Ishikawa (cell line): ENCODE data around the gene TOR2A.

Experiments used
- CEBPB ChIP-seq: IDR thresholded peaks from 2 replicates; pipeline ENCODE4 v1.6.1; 2012
- CREB1 ChIP-seq: IDR thresholded peaks from 2 replicates; pipeline ENCODE4 v1.6.1; 2012; ENCODE audit warnings: low read depth
- EGR1 ChIP-seq: IDR thresholded peaks from 2 replicates; pipeline ENCODE4 v1.6.1; 2012
- EP300 ChIP-seq: IDR thresholded peaks from 2 replicates; pipeline ENCODE4 v1.6.1; 2012; ENCODE audit warnings: borderline replicate concordance
- FOXM1 ChIP-seq: IDR thresholded peaks from 2 replicates; pipeline ENCODE4 v1.6.1; 2012; ENCODE audit warnings: low read depth, borderline replicate concordance
- MAX ChIP-seq: IDR thresholded peaks from 2 replicates; pipeline ENCODE4 v1.6.1; 2012
- NFIC ChIP-seq: IDR thresholded peaks from 2 replicates; pipeline ENCODE4 v1.6.1; 2012
- RAD21 ChIP-seq: IDR thresholded peaks from 2 replicates; pipeline ENCODE4 v1.6.1; 2012; ENCODE audit warnings: low read depth
- REST ChIP-seq: IDR thresholded peaks from 2 replicates; pipeline ENCODE4 v1.6.1; 2012; ENCODE audit warnings: low read depth, mild to moderate bottlenecking
- TAF1 ChIP-seq: IDR thresholded peaks from 2 replicates; pipeline ENCODE4 v1.6.1; 2012; ENCODE audit warnings: low read depth, mild to moderate bottlenecking
- TCF12 ChIP-seq: IDR thresholded peaks from 2 replicates; pipeline ENCODE4 v1.6.1; 2012; ENCODE audit warnings: low read depth
- TEAD4 ChIP-seq: IDR thresholded peaks from 2 replicates; pipeline ENCODE4 v1.6.1; 2012
- USF1 ChIP-seq: IDR thresholded peaks from 2 replicates; pipeline ENCODE4 v1.6.1; 2012
- YY1 ChIP-seq: IDR thresholded peaks from 2 replicates; pipeline ENCODE4 v1.6.1; 2012; ENCODE audit warnings: low read depth
- ZBTB7A ChIP-seq: IDR thresholded peaks from 2 replicates; pipeline ENCODE4 v1.6.1; 2012; ENCODE audit warnings: low read depth

Gene TOR2A

GRCh38 chr9:127778280-127779135, 43.4 kb upstream of the TOR2A start, which contains the start of gene SH2D3C:
Gene SH2D3C, minus strand, starts transcription at chr9:127778666. Its CDS starts 39 bp downstream, at chr9:127778627.
- TF ChIP-seq TAF1 (no peak), USF1 (no peak), EGR1 (no peak), REST (no peak), ZBTB7A (no peak), CEBPB (no peak), EP300 (no peak), FOXM1 (no peak), YY1 (no peak), TEAD4 (no peak), MAX (no peak), RAD21 (no peak), TCF12 (no peak), CREB1 (no peak), NFIC (no peak)

GRCh38 chr9:127777368-127777980, 42.4 kb upstream of the TOR2A start:
- TF ChIP-seq YY1 (no peak), CEBPB (no peak), TCF12 (no peak), USF1 (no peak), ZBTB7A (no peak), FOXM1 (no peak), EP300 (no peak), NFIC (no peak), TEAD4 (no peak), TAF1 (no peak), EGR1 (no peak), RAD21 (no peak), REST (no peak), MAX (no peak), CREB1 (no peak)

GRCh38 chr9:127776924-127777289, 41.8 kb upstream of the TOR2A start:
- TF ChIP-seq CREB1 (no peak), REST (no peak), TEAD4 (no peak), TAF1 (no peak), TCF12 (no peak), USF1 (no peak), EGR1 (no peak), FOXM1 (no peak), YY1 (no peak), EP300 (no peak), CEBPB (no peak), MAX (no peak), ZBTB7A (no peak), NFIC (no peak), RAD21 (no peak)
